ENCODE measurements around the gene SNTA1.
"Not testable (repeated sequence)": the region's sequence is repeated elsewhere in the genome, so short reads cannot be mapped to it uniquely, and the experiment has no call there.

SNTA1 gene

DNA sequence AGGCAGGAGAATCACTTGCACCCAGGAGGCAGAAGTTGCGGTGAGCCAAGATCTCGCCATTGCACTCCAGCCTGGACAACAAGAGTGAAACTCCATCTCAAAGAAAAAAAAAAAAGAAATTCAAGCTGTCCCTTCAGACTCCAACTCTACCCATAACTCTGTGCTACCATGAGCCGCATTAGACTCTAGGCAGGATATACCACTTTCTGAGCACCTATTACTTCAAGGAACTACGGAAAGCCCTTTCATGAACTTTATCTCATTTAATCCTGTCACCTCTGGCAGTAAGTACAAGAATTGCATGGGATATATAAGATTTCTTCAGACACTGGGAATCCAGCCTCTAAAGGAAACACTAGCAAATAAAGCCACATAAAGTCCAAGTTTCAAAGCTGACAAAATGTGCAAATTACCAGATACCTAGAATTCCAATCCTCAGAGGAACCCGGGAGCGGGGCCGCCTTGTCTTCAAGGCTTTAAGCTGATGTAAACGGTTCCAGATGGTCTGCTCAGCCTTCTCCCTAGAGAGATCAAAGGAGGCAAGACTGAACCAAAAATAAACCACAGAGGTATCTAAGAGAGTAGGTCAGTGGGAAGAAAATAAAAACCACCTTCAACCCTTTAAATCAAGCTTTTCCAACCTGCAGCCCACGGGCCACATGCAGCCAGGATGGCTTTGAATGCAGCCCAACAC is 51.7 kb downstream of the SNTA1 start:
- DNase-seq (ENCODE audit: low read depth), result peak; percentile 73
- TF ChIP-seq, protein P1, sequence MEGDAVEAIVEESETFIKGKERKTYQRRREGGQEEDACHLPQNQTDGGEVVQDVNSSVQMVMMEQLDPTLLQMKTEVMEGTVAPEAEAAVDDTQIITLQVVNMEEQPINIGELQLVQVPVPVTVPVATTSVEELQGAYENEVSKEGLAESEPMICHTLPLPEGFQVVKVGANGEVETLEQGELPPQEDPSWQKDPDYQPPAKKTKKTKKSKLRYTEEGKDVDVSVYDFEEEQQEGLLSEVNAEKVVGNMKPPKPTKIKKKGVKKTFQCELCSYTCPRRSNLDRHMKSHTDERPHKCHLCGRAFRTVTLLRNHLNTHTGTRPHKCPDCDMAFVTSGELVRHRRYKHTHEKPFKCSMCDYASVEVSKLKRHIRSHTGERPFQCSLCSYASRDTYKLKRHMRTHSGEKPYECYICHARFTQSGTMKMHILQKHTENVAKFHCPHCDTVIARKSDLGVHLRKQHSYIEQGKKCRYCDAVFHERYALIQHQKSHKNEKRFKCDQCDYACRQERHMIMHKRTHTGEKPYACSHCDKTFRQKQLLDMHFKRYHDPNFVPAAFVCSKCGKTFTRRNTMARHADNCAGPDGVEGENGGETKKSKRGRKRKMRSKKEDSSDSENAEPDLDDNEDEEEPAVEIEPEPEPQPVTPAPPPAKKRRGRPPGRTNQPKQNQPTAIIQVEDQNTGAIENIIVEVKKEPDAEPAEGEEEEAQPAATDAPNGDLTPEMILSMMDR (IDR thresholded peaks at IDR 0.05; ENCODE audit: control insufficient read depth, insufficient read depth, low read depth, low read length, missing control alignments), result no peak
- H3K4me3 ChIP-seq (ENCODE audit: control insufficient read depth, low read depth, low read length), result no peak overlapping the region

DNA sequence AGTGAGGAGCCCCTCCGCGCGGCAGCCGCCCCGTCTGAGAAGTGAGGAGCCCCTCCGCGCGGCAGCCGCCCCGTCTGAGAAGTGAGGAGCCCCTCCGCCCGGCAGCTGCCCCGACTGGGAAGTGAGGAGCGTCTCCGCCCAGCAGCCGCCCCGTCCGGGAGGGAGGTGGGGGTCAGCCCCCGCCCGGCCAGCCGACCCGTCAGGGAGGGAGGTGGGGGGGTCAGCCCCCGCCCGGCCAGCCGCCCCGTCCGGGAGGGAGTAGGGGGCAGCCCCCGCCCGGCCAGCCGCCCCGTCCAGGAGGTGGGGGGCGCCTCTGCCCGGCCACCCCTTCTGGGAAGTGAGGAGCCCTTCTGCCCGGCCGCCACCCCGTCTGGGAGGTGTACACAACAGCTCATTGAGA is 54.2 kb downstream of the SNTA1 start:
- not testable (repeated sequence) for H3K4me3 ChIP-seq (ENCODE audit: control insufficient read depth, low read depth, low read length); DNase-seq (ENCODE audit: low read depth)

DNA sequence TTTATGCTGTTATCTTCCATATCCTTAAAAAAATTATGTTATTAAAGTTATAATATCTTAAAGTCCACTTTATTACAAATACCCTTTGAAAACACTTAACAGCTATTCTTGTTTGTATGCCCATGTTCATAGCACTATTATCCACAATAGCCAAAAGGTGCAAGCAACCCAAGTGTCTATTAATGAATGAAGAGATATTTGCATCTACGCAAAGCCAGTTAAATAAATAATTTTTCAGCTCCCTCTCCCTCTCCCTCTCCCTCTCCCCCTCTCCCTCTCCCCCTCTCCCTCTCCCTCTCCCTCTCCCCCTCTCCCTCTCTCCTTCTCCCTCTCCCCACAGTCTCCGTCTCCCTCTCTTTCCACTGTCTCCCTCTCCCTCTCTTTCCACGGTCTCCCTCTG is 55.3 kb downstream of the SNTA1 start:
- TF ChIP-seq, protein P1 (IDR thresholded peaks at IDR 0.05; ENCODE audit: control insufficient read depth, insufficient read depth, low read depth, low read length, missing control alignments), result no peak
- no peak overlapping the region for H3K4me3 ChIP-seq (ENCODE audit: control insufficient read depth, low read depth, low read length)
- DNase-seq (ENCODE audit: low read depth), result no peak

DNA sequence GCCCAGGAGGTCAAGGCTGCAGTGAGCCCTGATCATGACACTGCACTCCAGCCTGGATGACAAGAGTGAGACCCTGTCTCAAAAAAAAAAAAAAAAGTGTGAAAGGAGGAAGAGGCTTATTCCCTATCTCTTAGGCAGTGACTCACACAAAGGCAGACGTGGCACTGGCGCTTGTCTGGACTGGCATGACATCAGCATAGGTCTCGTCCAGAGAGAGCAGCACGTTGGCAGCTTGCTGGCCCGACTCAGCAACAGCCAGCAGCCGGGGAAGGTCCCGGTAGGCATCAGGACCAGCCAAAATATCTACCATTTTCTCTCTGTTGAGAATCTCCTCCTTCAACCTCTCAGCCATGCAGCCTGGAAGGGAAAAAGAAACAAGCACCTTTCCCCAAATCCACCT is 56.4 kb downstream of the SNTA1 start:
- TF ChIP-seq, protein P1 (IDR thresholded peaks at IDR 0.05; ENCODE audit: control insufficient read depth, insufficient read depth, low read depth, low read length, missing control alignments), result no peak
- peak; percentile 32 for DNase-seq (ENCODE audit: low read depth)
- H3K4me3 ChIP-seq (ENCODE audit: control insufficient read depth, low read depth, low read length), result no peak overlapping the region

DNA sequence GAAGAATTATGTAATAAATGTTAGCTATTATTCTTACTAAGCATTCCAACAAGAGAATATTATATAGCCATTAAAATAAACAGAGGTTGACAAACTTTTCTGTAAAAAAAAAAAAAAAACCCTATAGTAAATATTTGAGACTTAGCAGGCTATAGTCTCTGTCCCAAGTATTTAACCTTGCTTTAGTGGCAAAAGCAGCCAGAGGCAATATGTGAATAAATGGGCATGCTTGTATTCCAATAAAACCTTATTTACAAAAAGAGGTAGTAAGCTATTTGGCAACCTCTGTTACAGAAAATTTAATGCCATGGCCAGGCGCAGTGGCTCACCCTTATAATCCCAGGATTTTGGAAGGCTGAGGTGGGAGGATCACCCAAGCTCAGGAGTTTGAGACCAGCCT is 56.9 kb downstream of the SNTA1 start:
- TF ChIP-seq, protein P1 (IDR thresholded peaks at IDR 0.05; ENCODE audit: control insufficient read depth, insufficient read depth, low read depth, low read length, missing control alignments), result no peak
- H3K4me3 ChIP-seq (ENCODE audit: control insufficient read depth, low read depth, low read length), result no peak overlapping the region
- DNase-seq (ENCODE audit: low read depth), result no peak

DNA sequence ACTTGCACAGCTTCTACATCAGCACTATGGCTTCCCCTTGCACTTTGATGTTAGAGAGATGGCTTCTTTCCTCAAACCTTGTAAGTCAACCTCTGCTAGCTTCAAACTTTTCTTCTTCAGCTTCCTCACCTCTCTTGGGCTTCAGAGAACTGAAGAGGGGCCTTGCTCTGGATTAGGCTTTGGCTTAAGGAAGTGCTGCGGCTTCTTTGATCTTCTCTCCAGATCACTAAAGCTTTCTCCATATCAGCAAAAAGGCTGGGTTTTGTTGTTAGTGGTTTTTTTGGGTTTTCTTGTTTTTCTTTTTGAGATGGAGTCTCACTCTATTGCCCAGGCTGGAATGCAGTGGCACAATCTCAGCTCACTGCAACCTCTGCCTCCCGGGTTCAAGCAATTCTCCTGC is 66.2 kb downstream of the SNTA1 start:
- no peak for DNase-seq (ENCODE audit: low read depth)
- H3K4me3 ChIP-seq (ENCODE audit: control insufficient read depth, low read depth, low read length), result no peak overlapping the region
- TF ChIP-seq, protein P1 (IDR thresholded peaks at IDR 0.05; ENCODE audit: control insufficient read depth, insufficient read depth, low read depth, low read length, missing control alignments), result no peak

DNA sequence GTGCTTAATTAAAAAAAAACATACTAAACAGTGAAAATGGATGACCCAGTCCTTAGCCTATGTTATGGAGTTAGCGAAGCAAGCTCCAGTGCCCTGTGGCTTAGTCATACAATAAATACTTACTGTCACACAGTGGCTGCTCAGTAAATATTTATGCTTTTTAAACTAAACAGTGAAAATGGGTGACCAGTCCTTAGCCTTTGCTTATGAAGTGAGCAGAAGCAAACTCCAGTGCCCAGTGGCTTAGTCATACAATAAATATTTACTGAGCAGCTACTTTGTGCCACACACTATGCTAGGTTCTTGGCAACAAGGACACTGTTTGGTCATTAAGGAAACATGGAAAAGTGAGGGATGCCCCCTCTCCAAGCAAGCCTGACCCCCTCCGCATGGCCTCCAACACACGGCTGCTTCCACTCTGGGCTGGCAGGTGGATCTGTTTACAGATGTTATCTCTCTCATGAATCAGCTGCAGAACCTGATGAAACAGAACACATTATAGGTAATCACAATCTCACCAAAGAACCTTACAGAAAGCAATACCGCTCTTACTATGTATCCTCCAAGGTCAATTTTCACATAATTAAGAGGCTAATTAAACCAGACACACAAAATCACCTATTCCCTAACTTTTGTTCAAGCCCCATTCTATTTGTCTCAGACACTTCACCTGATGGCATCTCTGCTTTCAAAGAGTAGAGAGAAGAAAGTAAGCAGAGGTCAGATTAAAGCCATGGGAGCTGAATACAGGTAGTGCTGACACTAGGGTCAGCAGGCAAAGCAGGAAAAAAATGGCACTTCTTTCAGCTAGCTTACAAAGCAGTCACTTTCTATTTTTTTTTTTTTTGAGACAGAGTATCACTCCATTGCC is 69.6 kb downstream of the SNTA1 start:
- no peak for DNase-seq (ENCODE audit: low read depth)
- TF ChIP-seq, protein P1 (IDR thresholded peaks at IDR 0.05; ENCODE audit: control insufficient read depth, insufficient read depth, low read depth, low read length, missing control alignments), result no peak
- H3K4me3 ChIP-seq (ENCODE audit: control insufficient read depth, low read depth, low read length), result no peak overlapping the region
